ENCODE results near the gene DNAJB6.

DNA sequence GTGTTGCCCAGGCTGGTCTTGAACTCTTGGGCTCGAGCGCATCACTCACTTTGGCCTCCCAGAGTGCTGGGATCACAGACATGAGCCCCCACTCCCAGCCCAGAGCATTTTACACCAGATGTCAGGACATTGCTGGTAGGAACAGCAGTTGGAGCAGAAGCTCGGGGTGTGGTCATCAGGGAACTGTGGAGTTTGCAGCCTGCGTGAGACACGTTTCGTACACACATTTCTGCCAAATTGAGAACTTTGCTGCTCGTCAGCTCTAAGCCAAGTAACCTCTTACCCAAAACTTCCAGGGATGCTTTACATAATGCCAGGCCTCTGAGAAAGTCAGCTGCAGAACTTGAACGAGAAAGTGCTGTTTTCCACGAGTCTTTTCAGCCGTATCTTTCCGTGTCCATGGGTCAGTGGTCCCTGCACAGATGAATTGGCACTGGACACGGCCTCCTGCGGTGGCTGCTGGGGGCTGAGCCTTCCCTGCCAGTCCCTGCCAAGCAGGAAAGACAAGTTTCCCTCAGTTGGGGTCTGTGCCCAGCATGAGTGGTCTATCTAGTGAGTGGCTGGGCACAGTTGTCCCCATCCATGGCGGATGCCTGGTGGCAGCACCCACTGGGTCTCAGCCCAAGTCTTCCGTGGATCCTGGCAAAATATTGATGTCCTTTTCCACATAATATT lies 54.4 kb downstream of the DNAJB6 start:
- TF ChIP-seq GATA2 (IDR thresholded peaks at IDR 0.05; ENCODE audit: low read depth, low read length): no peak
- TF ChIP-seq GATA3 (IDR thresholded peaks at IDR 0.05; ENCODE audit: low read depth, low read length): no peak
